8988T (cell line): ENCODE data around the gene SUMO3.

Experiments
- DNase-seq: peaks from one replicate; pipeline ENCODE4 v3.0.0; 2011

The SUMO3 gene

GRCh38 chr21:44817914-44818639, at the start of gene SUMO3:
TSS of gene SUMO3 (minus strand) at chr21:44818062. CDS start at chr21:44817968, 94 bp downstream.
- peak; percentile 82 for DNase-seq

- DNase-seq, result no peak
Measured at GRCh38 chr21:44867464-44867863, 49.6 kb upstream of the SUMO3 start.

DNA sequence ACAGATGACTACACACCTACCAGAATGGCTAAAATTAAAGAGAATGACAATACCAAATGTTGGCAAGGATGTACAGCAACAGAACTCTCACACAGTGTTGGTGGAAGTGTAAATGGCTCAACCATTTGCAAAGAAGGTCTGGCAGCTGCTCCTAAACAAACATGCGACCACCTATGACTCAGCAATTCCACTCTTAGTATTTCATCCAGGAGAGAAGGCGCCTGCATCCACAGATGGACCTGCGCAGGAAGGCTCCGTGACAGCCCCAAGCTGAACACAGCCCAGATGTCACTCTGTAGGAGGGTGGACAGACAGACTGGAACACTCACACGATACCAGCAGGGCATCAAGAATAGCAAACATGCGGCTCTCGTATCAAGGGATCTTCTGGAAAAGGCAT, 48.9 kb upstream of the SUMO3 start:
- DNase-seq, result no peak

DNA sequence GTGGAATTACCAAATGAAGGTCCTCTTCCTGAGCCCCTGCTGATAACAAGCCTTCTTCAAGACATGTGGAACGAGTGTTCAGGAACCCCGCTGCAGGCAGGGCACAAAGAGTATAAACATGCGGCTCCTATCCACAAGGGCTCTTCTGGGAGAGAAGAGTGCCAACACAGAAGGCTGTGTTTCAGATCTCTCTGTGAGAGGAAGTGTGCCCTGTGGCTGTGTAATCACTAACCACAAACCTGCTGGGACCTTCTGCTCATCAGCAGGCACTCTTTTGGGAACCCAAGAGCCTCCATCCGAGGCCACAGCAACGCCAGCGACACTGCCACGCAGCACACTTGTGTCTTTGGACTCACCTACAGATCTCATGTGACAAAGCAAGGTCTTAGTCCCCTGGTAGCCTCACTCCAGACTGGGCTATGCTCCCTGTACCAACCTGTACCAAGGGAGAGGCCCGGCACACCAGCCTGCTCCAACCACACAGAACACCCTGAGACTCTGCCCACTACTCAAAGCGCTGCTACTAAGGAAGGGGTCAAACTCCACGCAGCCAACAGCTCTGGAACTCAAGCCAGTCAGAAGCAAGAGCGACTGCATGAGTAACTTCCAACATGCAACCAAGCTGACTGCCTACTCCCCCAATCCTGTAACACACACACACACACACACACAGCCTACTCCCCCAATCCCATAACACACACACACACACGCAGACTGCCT, 47.9 kb upstream of the SUMO3 start:
- DNase-seq, result no peak

GRCh38 chr21:44862869-44863685, 45.2 kb upstream of the SUMO3 start:
- no peak for DNase-seq

- DNase-seq, result no peak
Measured at GRCh38 chr21:44858791-44859190, 40.9 kb upstream of the SUMO3 start.

GRCh38 chr21:44858291-44858690, 40.4 kb upstream of the SUMO3 start:
- DNase-seq, result no peak

DNA sequence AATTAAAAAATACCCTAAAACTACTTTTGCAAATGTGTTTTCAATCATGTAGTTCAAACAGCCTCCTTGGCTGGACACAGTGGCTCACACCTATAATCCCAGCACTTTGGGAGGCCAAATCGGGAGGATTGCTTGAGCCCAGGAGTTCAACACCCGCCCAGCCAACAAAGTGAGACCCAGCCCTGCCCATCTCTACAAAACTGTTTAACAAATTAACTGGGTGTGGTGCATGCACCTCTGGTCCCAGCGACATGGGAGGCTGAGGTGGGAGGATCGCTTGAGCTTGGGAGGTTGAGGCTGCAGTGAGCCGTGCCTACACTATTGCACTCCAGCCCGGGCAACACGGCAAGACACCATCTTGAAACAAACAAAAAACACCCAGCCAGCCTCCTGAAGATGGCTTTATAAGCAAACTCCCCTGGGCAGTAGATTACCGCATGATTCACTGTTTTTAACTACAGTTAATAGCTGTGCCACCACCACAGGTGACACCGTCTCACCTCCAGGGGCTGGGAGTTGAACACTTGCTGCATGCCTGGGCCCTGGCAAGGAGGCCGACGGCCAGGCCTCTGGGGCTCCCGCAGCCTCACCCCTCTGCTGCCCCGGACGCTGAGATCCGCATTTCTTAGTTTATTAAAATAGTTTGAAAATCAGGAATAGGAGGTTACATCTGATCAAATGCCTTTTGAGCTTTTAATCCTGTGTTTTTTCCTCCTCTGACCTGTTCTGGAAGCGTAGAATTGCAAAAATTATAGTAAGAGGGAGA, 39.4 kb upstream of the SUMO3 start:
- DNase-seq, result no peak

- no peak for DNase-seq
Measured at GRCh38 chr21:44856131-44856530, 38.3 kb upstream of the SUMO3 start.

DNA sequence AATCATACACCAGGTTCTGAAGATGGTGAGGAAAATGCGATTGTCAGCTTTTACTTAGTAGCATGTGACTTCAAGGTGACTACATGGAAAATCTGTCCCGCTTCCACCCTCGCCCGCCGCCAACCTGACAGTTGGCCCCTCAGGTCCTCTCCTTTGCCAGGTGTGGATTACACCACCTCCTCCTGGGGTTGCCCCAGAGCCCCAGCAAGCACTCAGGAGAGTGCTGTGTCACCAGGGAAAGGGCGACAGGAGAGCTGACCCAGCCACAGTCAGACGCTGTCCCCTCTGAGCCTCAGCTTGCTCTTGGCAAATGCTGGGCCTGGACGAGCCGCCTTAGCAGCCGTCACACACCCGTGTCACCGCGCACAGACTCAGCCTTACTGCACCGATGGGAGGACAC, 37.7 kb upstream of the SUMO3 start:
- DNase-seq, result no peak

DNA sequence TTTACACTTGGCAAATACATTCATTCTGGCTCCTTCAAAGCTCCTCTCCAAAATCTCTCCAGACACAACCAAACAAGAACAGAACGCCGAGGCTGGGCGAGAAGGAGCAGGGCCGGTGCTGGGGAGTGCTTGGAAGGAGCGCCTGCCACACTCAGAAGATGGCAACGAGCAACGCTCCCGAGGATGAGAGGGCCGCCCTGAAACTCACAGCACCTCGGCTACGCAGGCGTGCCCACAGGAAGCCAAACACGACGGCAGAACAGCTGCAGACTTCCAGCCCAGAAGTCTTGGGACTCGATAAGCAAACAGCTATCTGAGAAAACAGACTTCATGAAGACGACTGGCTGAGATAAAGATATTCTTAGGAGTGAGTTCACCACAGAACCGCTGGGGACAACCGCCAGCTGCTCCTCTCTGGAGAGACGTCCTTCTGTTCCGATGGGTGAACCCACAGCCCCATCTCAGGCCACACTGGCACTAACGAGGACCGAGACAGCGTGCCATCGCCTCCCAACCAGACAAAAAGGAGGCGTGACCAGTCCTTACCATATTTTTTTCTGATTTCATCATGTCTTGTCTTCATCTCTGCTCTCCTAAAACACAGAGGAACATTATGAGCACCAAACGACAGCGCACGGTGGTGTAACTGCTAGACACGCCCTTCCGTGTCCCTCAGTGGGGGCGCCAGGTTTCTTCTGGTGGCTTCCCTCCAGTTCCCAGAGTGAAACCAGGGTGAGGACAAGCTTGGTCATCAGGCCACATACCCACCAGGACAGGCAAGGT, 37.0 kb upstream of the SUMO3 start:
- no peak for DNase-seq

DNA sequence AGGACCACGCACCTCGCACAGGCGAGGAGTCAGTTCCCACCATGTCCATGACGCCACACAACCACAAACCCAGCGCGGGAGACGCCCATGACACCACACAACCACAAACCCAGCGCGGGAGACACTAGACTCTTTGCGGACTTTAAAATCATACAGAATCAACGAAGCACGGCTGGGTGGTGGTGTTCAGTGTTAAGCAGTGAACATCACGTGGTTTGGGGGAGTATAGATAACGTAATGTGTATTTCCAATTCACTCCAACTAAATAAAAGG, 36.5 kb upstream of the SUMO3 start:
- no peak for DNase-seq

DNA sequence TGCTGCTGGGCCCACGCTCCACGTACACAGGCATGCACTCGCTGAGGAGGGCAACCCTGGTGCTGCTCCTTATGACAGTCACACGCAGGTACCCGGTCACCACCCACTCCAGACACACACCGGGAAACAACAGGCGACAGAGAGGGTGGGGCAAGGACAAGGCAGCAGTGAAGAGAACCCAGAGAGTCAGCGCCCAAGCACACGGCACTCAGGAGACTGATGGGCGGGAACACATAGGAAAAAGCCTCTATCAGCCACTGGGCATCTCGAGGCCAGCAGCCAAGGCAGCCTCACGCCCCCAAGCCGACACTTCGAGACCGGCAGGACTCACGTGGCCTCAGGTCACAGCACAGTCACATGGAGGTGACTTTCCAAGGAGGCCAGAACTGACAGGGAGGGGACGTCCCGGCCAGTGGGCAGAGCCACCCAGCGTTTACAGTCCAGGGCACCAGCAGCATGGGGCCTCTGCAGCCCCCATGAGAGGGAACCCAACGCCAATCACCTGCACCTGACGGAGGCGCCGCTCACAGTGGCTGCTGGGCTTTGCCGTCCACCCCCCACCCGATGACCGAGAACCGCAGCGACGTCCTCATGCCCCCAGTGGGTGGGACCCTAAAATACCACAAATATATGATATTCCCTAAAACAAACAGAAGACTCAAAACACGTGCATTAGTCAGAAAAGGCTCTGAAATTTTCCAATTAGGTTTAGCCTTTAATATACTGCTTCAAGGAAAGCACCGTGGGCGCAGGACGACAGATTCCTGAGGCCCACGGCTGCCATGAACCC, 35.9 kb upstream of the SUMO3 start:
- no peak for DNase-seq

DNA sequence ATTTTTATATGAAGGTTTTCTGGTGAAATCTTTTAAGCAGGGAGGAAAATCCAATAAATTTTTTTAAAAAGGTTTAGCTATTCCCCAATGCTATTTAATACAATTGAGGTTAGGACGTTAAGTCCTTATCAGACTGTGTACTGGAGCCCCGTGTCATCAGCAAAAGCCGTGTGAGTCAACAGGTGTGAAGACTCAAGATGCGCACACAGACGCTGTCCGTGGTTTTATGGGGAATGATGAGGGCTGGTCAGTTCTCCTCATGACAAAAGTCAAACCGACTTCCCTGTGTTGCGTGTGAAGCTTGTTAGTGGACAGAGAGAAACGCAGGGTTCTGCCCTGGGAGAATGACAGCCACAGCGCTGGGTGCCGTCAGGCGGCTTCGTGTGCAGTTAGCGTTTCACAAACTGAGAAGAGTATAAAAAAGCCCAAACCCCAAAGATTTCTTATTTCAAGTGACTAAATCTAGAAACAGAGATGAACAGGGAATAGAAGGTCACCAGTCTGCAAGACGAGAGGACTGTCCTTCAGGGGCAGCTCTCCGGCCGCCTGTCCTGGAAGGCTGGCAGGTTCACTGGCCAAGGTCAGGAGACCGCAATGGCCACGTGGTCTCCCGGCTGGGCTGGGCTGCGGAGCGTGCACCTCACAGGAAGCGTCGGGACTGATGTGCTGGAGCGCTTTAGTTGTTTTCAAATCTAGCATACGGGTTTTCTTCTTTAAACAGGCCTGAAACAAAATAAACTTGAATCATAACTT, 33.2 kb upstream of the SUMO3 start:
- DNase-seq, result no peak

DNA sequence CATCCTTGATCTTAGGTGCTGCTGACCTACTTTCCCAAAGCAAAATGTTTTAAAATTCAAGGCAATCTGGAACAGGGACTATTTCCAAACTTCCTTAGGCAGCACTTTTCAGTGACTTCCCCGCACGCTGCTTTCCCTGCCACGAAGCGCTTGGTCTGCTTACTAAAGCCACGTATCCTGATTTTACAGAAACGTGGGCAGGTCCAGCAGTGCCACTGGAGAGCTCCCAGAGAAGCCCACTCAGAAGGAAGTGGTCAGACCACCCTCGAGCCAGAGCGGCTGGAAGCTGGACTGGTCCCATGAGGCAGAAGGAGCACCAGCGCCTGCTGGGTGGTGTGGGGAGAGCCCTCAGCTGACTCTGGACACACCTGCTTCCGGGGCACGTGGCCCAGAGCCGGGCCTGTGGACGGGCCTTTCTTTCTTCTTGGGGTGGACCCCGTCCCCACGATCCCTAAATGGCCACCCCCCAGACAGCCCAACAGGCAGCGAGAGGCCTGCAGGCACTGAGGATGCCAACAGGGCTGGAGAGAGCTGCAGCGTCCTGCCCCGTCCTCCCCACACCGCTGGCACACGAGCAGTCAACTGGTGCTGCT, 32.4 kb upstream of the SUMO3 start:
- DNase-seq, result no peak

GRCh38 chr21:44849616-44850130, 31.8 kb upstream of the SUMO3 start:
- DNase-seq, result no peak

DNA sequence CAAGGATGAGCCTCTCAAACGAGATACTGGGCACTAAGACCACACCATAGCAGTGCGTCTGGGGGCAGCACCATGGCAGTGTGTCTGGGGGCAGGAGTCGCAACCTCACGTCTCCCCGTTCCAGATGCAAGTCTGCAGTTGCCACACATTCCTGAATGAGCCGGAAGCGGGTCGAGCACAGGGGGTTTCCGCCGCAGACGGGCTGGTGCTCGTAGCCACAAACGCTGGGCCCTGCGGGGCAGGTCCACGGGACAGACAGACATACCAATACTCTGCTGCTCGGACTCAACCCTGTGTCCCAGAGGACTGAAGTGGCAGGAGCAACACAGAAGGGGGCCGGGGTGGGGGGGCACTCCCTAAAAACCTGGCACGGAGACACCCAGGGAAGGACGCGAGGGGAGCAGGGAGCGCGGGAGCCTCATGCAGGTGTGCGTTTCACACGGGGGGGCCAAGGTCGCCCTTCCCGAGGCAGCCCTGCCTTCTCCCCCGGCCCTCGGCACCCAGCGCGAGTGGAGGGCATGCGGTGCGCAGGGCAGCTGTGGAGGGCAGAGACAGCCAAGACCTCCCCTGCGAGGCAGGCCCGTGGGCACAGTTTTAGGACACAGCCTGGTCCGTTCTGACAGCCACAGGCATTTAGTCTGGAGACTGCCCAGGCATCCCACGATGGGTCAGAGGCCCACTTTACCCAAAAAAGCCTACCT, 31.1 kb upstream of the SUMO3 start:
- DNase-seq, result no peak

DNA sequence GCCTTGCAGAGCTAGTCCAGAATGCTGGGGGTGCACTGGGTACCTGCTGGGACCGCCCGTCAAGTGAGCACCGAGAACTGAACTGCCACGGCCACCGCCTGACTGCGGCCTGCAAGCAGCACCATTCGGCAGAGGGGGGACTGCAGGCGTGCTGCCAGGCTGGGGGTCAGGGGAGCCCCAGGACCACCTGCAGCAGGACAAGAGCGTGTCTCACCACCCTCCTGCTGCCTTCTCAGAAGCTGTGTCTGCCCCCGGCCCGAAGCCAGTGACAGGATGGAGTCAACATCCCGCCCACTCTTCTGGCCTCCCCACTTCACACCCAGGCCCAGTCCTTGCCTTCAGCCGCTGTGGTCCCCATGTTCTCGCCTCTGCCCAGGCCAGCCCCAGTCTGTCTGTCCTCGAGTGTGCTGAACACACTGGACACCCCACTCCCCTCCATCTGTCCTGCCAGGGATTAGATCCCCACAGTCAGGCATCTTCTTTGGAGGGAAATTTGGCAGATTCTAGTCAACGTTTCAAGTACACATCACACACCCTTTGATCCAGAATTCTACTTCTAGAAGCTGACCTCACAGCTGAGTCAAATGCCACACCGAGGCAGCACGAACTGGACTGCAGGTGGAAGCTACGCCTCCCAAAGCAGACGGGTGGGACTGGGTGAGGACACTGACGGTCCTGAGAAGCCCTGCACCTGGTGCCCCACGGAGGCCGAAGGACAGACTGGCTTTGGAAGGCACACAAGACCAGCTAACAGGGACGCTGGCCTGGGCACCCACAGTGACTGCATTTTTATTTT, 29.6 kb upstream of the SUMO3 start:
- DNase-seq, result no peak
